Measurements from ENCODE around the gene CALML3.

The CALML3 gene

DNA sequence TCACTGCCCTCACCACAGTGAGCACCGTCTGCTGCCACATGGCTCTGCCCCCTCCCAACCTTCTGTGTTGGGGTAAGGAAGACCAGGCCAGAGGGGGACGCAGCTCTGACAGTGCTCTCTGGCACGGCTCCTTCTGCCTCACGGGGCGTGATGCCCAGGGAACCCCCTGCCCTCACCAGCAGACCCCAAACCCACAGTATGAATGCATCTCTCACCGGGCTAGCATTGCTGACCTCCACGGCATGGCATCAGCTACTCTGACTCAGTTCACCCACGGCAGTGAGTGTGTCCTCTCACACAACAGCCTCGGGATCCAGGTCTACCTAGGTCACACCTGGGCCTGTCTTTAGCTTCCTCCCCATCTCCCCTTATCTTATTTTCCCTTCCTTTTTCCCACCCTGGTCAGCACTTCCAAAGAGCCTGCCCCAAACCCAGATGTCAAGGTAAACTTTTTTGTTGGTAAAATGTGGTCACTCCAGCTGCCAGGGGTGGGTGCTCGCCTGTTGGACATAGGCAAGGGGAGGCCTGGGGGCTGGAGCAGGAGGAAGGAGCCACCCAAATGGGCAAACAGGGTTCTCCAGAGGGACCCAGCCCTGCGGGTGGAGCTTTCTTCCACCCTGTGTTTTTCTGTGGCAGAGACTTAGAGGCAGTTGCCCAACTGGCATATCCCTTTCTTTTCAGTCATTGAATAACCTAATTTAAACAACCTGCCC is 4.4 kb downstream of the CALML3 start:
- DNase-seq = no peak

DNA sequence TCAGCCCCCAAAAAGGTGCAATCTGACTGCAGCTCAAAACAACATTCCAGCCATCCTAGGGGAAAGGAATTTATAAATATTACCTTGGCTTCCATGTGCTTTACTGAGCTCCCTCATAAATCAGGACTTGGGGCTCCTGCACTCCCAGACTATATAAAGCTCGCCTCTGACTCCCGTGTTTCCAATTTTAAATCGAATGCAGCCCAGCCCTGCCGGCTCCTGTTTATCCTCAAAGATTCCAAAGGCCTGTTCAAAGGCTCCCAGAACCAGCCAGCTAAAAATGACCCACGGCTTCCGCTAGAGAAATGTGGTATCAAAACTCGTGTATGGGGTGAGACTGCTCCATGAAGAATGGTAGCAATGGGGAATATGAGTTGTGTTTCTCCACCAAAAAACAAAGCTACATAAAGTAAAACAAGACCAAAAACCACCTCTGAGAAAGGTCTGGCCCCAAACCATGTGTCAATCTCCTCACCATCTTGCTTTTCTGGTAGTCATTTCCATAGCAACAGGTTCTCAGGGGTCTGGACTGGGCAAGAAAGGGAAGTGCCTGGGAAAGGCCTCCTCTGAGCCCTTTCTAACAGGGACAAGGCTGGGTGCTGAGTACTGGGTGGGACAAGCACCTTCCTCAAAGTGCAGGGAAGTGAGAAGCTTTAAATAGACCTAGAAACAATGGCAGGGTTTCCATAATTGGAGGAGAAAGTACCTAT is 5.1 kb downstream of the CALML3 start:
- no peak for DNase-seq

DNA sequence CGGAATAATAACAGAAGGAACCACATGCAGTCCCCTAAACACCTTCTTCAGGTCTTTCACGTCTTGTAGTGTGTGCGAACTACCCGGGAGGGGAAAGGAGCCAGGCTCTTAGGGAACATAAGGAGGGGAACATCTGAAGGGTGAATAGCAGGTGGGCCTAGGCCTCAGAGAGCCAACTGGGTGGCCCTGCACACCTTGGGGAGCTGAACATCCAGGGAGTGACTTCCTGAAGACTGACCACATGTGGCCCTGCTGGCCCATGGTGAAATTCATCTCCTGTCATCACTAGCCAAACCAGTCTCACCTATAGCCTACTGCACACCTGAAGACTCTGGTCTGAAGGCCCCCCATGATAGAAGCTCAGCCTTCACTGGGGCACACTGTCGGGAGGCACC is 5.6 kb downstream of the CALML3 start:
- DNase-seq = no peak

DNA sequence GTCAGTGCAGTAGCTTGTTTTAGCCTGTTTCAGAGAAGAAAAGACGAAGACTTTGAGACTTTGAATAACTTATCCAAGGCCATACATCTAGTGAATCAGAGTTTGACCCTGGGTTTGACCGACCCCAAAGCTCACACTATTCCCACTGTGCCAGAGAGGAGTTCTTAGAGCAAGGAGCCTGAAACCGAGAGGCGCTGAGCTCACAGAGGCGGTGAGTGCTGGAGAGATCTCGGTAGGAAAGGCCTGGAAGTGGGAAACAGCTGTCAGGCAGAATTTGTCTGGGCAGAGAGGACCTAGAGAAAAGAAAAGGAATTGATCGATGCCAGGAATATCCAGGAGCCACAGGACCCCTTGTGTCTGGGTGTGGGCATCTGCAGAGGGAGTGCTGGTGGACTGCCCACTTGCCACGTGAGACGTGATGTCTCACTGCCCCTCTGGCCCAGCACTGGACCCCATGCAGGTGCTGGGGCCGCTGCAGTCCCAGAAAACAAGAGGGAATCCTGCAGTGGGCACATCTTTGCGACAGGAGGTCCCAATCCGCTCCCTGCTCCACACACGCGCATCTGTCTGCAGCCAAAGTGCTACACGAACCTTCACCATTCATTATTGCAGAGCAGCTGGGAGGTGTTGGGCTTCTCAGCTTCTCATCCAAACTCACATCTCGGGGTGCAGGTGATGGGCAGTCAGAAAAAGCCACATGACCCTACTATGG is 6.2 kb downstream of the CALML3 start:
- DNase-seq = no peak

DNA sequence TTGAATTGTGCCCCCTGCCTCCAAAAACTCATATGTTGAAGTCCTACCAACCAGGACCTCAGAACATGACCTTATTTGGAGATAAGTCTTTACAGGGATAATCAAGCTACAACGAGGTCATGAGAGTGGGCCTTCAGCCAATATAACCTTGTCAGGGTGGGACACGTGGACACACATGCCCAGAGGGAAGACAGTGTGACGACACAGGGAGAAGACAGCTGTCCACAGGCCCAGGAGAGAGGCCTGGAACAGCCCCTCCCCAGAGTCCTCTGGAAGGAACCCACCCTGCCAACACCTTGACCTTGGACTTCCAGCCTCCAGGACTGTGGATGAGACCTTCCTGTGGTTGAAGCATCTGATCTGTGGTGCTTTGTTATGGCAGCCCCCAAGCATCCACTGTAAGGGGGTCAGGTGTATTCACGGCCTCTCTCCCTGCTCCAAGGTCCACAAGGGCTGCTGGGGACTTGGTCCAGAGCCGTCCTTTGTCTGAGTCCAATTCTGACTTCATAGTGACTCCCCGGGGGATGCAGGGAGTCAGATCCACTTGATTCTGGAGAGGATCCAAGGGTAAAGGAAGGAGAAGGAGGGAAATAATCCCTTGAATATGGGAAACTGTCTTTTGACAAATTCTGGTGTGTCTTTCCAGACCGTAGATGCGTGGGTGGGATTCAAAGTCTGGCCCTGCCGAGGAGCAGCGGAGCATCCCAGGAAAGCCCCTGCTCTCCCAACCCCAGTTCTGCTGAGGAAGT is 7.0 kb downstream of the CALML3 start:
- no peak for DNase-seq

DNA sequence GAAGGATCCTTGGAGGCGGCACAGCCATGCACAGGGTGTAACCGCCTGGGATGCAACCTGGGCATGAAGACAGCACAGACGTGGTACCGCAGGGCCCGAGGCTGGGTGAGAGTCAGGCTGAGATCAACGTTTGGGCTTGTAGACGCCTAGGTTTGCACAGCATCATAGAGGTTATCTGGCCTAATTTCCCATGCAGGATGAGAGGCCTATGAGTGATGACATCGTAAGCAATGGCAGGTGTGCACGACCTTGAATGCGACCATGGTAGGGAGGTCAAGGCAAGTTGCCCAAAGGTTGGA is 7.5 kb downstream of the CALML3 start:
- DNase-seq = no peak

DNA sequence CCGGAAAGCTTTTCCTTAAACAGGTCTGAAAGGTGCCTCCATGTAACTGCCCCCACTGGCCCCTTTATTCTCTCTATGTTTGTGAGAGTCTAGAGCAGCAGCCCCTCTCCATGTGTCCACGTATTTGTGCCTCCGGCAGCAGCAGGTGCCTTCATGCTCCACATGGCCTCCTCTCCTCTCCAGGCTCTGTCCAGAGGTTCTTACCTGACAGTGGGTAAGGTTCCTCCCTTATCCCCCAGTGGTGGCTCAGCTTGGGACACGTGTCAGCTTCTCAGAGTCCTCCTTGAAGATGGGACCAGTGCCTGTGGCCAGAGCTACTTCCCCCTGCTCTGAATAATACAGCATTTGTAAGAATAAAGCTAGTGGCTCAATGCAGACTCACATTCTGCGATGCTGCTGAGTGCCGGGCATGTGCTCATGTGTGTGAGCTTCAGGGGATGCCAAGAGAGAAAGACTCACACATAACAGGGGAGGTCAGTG is 7.9 kb downstream of the CALML3 start:
- no peak for DNase-seq

DNA sequence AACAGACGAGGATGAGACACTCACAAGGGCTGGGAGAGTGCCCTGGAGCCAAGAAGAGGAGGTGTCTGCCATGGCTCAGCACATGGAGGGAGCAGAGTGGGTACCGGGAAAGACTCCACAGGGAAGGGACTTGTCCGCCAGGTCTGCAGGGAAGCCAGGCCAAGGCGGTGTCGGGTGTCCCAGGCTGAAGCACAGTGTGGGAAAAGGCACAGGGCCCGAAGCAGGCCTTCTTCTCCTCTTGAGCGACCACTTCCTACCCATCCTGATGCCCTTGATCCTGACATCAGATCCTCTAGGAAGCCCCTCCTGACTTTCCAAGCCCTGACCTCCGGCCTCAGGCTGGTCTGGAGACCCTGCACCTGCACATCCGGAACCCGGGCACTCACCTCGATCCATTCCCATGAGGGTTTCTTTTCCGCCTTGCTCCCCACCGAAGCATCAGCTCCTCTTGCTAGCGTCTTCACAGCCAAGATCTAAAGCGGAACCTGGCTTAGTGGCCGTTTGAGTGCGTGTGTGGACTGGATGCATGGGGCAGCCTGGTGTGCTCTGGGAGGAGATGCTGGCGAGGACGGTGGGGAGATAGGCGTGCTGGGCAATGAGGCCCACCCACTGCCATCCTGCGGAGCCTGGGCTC is 8.5 kb downstream of the CALML3 start:
- DNase-seq = no peak

DNA sequence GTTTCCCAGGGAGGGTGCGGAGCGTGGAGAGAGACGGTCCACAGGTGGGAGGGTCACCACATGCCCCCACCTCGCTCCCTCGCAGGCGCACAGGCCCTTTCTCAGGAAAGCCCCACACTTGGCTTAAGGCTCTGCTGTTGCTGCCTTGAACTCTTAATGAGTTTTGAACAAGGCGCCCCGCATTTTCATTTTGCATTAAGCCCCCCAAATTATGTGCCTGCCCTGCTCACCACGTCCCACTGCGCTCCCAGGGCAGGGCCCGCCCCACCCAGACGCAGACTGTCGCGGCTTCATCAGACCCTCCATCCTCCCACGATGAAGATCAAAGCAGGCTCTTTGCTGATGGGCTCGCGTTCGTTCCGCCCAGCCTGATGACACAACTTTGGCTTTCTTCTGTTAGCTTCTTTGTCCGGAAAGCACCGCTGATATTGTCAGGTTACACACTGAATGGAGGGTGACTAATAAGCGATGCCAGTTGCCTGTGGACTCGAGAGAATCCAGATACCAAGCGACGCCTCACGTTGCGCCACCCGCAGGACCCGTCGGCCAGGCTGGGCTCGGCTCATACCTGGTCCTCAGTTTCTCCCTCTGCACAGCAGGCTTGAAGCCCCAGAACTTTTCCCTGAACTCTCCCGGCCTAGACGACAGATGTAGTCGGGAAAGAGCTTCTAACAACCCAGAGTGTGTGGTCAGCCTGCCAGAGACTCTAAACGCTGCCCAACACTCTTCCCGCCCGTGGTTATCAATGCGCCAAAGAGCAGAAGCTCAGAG is 9.5 kb downstream of the CALML3 start:
- DNase-seq = no peak

DNA sequence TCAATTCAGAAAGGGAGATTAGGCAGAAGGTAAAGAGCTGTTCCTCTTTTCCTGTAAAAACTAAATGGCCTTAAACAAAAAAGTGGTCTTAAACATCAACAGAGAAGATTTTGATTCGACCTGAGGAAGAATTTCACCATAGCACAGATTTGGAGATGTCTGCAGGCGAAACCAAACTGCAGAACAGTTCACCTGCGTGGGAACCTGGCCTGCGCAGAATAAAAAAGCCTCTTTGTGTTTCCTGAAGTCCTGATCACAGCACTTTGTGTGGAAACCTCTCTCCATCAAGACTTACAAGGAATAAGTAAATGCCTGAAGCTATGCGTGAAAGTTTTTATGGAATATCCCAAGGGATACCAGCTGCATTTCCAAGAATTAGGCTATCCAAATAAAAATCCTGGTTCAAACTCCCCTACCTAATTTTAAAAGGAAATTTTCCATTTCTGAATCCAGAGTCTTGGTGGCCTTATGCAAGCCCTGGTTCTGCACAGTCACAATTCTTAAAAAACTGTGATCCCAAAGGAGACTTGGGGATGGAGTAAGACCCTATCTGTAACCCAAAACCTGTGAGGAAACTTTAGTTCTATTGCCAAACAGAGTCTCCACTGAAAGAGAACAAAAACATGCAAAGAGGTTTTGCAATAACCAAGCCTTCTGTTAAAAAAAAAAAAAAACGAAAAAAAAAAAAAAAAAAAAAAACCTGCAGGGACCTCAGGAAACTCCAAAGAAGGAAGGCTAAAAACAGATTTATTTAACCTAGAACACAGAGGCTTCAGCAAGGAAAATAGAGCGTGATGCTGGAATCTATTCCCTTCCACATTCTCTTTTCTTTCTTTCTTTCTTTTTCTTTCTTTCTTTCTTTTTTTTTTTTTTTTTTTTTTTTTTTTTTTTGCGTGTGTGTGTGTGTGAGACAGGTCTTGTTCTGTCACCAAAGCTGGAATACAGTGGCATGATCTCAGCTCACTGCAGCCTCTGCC is 10.4 kb downstream of the CALML3 start:
- no peak for DNase-seq

DNA sequence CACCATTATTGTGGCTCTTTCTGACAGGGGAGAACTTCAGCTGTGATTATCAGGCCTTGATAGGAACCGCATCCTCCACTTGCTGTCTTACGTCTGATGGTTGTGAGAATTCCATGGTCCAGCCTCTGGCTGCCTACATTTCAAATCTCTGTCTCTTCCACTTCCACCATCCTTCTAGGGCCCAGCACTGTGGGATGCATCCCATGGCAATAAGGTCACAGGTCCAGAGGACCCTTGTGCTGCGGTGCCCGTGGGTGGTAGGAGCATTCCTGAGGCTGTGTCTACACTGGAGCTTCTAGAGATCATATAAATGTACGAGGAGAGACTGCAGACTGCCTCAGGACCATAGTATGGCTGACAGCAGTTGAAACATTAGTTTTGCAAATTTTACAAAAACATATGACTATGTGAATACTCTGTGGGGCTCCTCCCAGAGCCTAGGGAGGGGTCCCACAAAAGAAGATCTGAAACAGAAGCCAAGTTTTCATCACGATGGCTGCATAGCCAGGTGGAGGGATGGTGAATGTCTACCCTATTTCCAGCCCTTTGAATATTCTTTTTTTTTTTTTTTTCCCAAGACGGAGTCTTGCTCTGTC is 11.8 kb downstream of the CALML3 start:
- no peak for DNase-seq

DNA sequence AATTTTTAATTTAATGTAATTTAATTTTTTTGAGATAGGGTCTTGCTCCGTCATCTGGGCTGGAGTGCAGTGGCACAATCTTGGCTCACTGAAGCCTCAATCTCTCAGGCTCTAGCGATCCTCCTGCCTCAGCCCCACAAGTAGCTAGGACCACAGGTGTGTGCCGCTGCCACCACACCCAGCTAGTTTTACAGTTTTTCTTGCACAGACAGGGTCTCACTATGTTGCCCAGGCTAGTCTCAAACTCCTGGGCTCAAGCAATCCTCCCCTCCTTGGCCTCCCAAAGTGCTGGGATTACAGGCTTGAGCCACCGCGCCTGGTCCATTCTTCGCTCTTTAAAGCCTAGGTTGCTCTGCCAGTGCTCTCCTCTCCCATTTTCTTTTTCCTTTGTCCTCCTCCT is 12.9 kb downstream of the CALML3 start:
- DNase-seq = no peak

DNA sequence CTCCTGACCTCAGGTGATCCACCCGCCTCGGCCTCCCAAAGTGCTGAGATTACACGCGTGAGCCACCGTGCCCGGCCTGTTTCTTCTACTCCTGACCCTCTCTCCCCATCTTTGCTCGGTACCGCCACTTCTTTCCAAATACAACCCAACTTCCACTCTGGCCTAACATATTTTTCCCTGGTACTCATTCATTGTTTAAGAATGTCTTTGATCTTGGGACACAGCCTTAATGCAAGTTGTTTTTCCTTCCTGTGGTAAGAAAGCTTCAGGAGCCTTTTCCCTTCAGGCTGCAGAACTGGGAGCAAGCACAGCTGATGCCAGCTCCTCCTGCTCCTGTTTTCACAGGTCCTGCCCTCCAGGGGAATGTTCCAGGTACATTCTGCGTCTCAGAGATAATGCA is 13.7 kb downstream of the CALML3 start:
- DNase-seq = no peak

DNA sequence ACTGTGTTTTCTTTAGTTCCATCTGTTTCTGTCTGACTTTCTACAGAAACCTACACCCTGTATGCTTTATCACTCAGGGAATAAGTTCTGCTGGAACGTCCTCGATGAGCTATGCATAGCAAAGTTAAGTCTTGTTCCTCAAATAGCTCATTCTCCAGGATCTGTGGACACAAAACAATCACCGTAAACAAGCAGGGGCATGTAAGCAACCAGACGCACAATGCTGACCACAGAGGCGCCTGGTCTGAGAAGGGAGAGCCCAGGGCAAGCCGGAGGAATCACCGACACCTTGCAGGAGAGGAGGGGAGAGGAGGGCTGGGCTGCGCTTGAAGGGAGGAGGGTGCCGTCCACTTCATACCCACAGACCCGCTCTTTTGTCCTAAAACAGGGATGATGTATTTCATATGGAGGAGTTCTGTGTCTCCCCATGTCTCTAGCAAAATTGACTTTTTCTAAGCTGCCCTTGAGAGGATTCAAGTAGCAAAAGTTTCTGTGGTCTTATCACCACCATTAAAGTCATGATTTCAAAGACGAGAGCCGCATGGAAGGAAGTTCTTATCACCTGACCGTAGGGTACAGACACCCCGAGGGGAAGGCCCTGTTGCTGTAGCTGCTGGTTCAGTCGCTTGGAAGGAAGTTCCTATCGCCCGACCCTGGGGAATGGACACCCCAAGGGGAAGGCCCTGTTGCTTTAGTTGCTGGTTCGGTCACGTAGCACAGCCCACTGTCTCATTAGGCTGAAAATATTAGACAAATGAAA is 14.3 kb downstream of the CALML3 start:
- DNase-seq = no peak

DNA sequence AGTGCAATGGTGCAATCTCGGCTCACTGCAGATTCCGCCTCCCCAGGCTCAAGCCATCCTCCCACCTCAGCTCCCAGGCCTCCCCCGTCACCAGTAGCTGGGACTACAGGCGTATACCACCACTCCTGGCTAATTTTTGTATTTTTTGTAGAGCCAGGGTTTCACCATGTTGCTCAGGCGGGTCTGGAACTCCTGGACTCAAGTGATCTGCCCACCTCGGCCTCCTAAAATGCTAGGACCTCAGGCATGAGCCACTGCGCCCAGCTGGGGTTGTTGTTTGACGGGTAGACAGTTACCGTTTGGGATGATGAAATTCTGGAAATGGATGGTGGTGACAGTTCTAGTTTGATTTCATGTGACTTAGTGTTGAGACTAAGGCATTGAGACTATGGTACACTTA is 15.3 kb downstream of the CALML3 start:
- DNase-seq = no peak

DNA sequence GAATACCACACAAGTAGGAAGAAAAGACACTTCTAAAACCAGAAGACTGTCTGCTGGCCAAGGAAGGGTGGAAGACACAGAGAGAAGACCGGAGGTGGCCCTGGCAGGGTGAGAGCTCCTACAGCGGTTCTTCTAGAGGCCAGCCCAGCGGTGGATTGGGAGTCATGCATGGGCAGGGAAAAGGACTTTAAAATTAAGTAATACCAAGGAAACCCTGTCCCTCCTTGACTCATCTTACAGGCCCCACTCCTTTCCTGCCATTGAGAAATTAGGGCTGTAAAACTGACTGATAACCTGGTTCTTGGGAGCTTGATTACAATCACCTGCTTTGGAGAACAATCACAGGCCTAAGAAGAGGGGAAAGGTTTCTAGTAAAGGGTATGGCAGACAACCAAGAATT is 16.1 kb downstream of the CALML3 start:
- DNase-seq = no peak

DNA sequence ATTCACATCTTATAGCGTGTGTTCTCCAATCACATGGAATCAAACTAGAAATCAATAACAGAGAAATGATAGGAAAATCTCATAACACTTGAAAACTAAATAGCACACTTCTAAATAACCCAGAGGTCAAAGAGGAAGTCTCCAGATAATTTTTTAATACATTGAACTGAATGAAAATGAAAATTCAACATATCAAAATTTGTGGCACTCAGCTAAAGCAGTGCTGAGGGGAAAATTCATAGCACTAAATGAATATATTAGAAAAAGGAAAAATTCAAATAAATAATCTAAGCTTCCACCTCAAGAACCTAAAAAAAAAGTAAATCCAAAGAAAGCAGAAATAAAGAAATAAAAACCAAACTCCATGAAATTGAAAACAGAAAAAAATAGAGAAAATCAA is 17.3 kb downstream of the CALML3 start:
- DNase-seq = no peak

DNA sequence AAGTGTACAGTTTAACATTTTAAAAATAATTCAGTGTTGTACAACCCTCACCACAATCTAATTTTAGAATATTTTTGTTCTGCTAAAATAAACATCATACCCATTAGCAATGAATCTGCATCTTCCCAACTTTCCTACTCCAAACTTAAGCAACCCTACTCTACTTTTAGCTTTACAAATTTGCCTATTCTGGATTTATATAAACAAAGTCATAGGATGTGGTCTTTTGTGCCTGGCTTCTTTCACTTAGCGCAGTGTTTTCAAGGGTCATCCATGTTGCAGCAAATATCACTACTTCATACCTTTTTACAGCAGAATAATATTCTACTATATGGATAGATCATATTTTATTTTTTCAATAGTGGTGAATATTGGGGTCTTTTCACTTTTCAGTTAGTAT is 18.9 kb downstream of the CALML3 start:
- DNase-seq = no peak

DNA sequence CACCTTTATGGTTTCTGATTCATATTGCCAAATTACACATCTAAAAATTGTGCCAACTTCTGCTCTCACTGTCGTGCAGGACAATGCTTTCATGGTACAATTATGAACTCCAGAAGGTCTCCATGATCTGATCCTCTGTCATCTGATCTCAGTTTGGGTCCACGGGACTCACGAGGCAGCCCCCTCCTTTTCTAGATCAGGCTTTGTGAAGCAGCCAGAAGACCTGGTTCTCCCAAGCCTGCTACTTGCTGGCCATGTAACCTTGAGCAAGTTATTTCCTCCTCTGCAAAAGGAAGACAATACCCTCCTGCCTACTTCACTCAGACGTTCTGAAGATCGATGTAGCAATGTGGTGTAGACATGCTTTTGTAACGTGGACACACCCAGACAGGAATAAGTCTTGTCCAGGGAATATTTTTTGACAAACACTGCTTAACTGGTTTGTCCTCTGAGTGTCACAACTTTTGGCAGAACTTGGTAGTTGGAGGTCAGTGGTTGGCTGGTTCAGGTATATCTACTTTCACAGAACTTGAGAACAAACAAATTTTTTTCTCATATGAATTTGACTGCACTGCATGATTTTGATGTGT is 19.6 kb downstream of the CALML3 start:
- no peak for DNase-seq

All from NCI-H2171 (cell line).